SK-N-DZ (cell line): Measurements from ENCODE around the gene BOK.
"Not testable (repeated sequence)": the region's sequence is repeated elsewhere in the genome, so short reads cannot be mapped to it uniquely, and the experiment has no call there.

ENCODE experiments used
- DNase-seq: peaks from one replicate; pipeline ENCODE4 v3.0.0-alpha.2; 2015; ENCODE audit warnings: low spot score

BOK gene

DNA sequence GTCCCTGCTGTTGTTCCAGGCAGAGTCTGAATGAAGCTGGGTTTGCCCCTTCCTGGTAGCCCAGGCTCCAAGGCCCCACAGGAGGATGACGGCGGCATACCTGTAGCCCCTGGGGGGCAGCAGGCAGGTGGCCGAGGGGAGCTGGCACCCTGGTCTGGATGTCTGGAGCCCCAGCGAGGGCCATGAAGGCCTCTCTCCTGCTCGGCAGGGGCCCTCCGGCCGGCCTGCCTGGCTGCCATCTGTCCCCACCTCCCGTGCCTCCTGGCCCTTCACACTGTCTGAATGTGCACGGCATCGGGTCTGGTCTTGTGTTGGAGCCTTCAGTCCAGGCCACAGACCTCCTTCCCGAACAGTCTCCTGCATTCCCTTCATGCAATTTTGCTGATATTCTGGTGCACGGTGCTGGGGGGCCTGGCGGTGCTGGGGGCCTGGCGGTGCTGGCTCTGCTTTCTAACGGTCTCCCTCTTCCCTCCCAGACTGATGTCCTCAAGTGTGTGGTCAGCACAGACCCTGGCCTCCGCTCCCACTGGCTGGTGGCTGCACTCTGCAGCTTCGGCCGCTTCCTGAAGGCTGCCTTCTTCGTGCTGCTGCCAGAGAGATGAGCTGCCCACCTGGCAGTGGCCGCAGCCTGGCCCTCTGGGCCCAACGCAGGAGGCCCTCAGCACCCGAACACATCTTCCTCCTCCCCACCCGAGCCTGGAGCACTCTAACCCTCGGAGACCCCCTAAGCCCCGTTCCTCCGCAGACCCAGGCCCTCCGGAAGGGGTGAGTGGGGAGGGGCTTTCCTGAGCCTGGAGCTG, 13.5 kb downstream of the BOK start:
- DNase-seq: no peak

DNA sequence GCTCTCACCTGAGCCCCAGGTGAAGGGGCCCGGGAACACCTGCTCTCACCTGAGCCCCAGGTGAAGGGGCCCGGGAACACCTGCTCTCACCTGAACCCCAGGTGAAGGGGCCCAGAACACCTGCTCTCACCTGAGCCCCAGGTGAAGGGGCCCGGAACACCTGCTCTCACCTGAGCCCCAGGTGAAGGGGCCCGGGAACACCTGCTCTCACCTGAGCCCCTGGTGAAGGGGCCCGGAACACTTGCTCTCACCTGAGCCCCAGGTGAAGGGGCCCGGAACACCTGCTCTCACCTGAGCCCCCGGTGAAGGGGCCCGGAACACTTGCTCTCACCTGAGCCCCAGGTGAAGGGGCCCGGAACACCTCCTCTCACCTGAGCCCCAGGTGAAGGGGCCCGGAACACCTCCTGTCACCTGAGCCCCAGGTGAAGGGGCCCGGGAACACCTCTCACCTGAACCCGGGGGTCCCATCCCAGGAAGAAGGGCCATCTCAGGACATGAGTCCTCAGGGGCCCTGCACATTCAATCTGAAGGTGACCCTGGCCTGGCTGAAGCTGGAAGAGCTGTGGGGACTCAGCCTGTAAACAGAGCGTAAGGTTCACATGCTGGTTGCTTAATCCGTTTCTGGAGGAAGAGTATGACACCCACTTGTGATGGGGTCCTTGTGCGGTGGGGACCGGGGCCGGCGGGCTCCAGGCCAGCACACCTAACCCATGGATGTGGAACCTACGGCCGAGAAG, 14.5 kb downstream of the BOK start:
- DNase-seq: not testable (repeated sequence)

GRCh38 chr2:241573741-241574140, 15.2 kb downstream of the BOK start:
- no peak for DNase-seq

DNA sequence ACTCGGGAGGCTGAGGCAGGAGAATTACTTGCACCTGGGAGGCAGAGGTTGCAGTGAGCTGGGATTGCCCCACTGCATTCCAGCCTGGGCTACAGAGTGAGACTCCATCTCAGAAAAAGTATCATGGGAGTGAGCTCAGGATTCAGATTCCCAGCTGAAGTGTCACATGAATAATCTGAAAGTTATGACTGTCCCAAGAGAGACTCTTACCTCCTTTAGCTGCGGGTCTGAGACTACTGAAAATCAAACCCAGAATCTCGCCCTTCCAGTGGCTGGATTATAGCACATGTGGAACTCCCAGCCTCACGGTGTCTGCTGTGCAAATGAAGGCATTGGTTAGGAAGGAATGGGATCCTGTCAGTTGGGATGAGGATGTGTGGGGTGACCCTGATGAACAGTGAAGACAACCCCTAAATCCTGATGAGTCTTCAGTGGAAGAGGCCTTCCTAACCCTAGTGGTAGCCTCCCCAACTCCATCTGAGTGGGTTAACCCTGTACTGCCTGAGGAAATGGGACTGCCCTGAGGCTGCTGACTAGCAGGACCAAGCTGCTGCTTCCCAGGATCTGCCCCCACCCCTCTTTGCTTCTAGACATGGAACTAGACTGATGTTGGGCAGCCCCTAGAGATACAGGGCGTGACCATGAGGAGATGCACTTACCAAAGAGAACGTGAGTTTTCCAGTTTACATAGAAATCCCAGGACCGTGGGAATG, 16.5 kb downstream of the BOK start:
- DNase-seq: no peak

DNA sequence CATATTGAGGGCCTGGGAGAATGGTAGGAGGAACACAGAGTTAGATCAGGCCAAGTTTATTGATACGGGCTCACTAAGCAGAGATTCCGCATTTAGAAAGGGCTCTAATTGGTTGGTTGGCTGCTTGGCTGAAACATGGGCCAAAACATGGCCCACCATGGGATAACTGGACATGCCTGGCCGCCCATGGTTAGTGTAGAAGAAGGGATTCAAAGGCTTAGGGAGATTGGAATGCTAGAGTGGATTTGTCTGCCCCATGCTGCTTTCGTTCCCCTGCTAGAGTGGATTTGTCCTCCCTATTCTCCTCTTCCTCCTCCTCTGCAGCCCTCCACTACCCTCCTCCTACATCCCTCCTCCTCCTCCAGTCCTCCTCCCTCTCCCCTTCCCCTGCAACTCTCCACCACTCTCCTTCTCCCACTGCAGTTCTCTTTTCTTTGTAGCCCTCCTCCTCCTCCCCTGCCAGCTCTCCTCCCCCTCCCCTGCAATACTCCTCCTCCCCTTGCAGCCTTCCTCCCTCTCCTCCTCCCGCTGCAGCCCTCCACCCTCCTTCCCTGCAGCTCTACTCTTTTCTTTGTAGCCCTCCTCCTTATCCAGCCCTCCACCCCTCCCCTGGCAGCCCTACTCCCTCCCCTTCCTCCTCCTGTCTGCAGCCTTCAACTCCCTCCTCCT, 17.2 kb downstream of the BOK start:
- DNase-seq: no peak

DNA sequence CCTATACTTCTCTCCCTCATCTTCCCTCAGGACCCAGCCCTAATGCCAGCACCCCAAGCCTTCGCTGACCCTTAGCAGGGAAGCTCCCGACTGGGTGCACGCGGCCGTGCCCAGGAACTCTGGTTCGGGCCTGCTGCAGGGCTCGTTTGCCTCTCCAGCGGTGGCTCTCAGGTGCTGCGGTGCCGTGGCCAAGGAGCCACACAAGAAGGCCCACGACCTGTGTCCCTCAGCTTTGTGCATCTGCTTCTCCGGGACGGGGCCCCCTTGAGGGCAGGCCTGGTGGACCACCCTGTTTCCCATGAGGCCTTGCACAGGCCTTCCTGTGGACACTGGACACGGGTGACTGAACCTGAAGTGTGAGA, 17.7 kb downstream of the BOK start:
- DNase-seq: no peak

GRCh38 chr2:241577413-241578122, 19.0 kb downstream of the BOK start:
- DNase-seq: no peak

DNA sequence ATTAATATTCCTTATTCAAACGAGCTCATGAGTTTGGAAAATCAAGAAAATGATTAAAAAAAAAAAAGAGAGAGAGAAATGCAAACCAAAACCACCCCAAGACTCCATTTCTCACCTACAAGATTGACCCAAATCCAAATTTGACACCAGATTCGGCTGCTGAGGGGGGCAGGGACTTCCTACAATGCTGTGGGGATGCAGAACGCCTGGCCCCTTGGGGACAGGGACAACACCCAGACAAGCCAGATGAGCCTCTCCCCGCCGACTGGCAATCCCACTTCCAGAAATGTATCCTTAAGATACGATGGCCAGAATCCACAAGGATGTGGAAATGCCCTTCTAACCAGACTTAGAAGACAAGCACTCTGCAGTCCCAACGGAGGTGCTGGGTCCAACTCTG, 20.7 kb downstream of the BOK start:
- DNase-seq: no peak

- no peak for DNase-seq
These were observed 23.8 kb downstream of the BOK start for GRCh38 chr2:241582328-241582727.

DNA sequence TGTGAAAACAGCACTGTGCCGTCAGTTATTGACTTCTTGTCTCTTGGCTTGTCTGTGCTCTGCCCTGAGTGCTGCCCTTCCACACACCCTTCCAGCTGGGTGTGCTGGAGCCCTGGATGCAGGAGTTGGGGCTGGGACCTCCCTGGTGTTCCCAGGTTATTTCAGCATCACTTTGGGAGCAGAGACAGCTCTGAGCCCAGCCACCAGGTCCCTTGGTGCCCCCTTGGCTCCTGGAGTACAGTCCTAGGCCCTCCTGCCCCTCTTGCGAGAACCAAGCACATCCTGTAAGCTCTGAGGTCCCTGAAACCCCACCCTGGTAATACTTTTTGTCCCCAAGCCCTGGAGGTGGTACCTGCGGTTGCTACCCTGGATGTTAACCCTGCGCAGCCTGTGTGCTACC, 24.3 kb downstream of the BOK start:
- no peak for DNase-seq

GRCh38 chr2:241584436-241584835, 25.9 kb downstream of the BOK start:
- DNase-seq: no peak

GRCh38 chr2:241586564-241587264, 28.2 kb downstream of the BOK start:
- DNase-seq: no peak

GRCh38 chr2:241589863-241590262, 31.3 kb downstream of the BOK start:
- not testable (repeated sequence) for DNase-seq

DNA sequence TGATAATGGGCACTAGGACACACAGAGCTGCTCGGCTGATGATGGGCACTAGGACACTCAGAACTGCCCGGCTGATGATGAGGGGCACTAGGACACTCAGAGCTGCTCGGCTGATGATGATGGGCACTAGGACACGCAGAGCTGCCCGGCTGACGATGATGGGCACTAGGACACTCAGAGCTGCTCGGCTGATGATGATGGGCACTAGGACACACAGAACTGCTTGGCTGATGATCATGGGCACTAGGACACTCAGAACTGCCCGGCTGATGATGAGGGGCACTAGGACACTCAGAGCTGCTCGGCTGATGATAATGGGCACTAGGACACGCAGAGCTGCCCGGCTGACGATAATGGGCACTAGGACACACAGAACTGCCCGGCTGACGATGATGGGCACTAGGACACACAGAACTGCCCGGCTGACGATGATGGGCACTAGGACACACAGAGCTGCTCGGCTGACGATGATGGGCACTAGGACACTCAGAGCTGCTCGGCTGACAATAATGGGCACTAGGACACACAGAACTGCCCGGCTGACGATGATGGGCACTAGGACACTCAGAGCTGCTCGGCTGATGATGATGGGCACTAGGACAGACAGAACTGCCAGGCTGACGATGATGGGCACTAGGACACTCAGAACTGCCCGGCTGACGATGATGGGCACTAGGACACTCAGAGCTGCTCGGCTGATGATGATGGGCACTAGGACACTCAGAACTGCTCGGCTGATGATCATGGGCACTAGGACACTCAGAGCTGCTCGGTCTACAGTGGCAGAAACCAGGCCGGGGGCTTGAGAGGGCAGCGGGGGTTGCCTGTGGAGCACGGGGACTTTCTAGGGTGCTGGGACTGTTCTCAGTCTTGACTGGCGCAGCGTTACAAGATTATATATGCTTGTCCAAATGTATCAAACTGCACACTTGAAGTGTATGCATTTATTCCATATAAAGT, 32.2 kb downstream of the BOK start:
- DNase-seq: not testable (repeated sequence)

- no peak for DNase-seq
These were observed 33.7 kb downstream of the BOK start for GRCh38 chr2:241592126-241592845.

GRCh38 chr2:241593271-241593670, 34.7 kb downstream of the BOK start:
- no peak for DNase-seq

DNA sequence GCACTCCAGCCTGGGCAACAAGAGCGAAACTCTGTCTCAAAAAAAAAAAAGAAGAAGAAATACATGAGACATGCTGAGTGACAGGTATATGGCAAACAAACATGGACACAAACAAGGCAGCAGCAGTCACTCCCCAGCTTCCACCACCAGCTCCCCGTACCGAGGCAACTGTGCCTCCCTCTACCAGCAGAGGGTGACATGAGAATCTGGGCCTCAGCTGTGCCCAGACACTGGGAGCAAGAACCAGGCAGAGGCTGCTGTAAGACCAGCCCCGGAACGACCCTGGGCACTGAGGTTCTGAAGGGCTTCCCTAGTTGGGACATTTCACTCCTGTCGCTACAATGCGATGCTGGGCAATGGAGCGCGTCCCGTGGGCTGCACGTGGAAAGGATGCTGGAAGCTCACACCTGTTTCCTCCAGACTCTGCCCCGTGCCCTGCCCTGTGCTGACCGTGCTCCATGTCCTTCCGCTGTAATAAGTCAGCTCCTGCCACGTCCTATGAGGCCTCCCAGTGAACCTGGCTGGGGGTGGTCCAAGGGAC, 37.1 kb downstream of the BOK start:
- no peak for DNase-seq

DNA sequence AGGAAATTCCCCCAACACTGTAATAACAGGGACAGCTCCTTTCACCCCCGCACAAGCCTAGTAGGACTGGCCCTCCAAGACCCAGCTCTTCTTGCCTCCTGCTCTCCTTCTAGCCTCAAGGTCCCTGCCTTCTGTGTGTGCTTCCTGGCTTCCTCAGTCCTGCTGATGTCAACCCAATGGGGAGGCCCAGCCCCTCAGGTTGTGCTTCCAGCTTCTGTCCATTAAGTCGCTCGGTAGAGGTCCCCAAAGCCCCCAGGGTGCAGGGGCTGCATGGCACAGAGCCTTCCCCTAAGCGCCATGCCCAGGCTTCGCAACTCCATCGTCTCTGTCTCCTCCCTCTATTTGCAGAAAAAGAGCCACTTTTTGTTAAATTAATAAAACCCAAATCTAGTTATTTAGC, 39.0 kb downstream of the BOK start:
- no peak for DNase-seq

DNA sequence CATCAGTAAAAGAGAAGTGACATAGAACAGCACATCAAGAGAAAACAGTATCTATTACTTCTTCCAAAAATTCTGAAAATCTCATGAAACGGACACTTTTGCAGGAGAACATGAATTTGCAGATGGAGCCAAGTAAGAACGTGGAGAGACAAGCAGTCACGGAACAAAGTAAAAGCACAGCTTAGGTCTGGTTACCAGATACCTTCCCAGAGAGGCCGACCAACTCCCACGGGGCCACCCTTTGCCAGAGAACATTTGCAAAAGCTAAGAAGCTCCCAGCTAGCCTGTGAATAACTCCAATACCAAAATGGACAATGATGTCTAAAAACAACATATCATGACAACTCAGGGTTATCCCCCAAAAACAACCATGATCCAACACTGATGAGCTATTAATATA, 39.5 kb downstream of the BOK start:
- no peak for DNase-seq
